Stimulated activated naive CD8-positive, alpha-beta T cell treated with anti-CD3 and anti-CD28 coated beads, Interleukin-15, Interleukin-2, amounts not matched to agents 100 U/mL and 50 U/mL, for 24 hours (primary cell): Measurements from ENCODE around the gene MARS2.
A peak's percentile ranks its signal among the peaks of the same experiment; 100 is the strongest.
"Not testable (repeated sequence)": the region's sequence is repeated elsewhere in the genome, so short reads cannot be mapped to it uniquely, and the experiment has no call there.

Experiments
- ATAC-seq: fragments of 150-1000 bp; cut with Tn5 transposase; one replicate; pipeline ENCODE4 v1.10.0; 2021
- DNase-seq: peaks from one replicate; pipeline ENCODE4 v3.0.0; 2021

MARS2 gene

GRCh38 chr2:197705121-197705911 lies at the start of gene MARS2:
Gene MARS2 (plus strand): TSS chr2:197705369. CDS start chr2:197705406, 37 bp downstream.
- DNase-seq (peak; percentile 94), ATAC-seq (peak; percentile 88)

DNA sequence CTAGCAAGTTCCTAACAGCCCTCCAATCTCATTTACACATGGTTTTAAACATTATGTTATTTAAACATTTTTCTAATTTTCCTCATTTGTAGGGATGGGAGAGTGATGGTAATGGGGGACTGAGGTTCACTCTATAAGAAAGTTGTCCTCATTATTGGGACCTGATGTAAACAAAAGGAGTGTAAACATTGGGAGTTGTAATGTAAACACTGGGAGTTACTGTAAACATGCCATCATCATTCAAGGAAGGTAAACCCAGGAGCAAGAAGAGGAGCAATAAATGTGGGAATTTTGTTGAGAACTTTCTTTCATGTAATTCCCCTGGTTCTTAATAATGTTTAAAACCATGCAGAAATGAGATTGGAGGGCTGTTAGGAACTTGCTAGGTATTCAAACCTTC lies 47.6 kb upstream of the MARS2 start:
- no peak for ATAC-seq
- no peak for DNase-seq

DNA sequence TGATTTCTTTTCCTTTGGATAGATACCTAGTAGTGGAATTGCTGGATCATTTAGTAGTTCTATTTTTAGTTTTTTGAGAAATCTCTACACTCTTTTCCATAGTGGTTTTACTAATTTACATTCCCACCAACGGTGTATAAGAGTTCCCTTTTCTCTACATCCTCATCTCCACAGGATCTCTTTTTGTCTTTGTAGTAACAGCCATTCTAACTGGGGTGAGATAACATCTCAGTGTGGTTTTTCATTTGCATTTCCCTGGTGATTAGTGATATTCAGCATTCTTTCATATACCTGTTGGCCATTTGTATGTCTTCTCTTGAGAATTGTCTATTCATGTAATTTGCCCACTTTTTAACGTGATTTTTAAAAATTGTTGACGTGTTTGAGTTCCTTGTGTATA lies 43.5 kb upstream of the MARS2 start:
- ATAC-seq (no peak), DNase-seq (no peak)

DNA sequence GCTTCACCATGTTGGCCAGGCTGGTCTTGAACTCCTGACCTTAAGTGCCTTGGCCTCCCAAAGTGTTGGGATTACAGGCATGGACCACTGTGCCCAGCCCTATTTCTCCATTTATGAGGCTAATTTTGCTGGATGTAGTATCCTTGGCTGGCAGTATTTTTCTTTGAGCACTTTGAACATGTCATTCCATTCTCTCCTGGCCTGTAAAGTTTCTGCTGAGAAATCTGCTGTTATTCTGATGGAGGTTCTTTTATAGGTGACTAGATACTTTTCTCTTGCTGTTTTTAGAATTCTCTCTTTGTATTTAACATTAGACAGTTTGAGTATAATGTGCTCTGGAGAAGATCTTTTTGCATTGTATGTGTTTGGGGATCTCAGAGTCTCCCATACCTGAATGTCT lies 38.9 kb upstream of the MARS2 start:
- no peak for DNase-seq
- no peak for ATAC-seq

GRCh38 chr2:197668296-197668695 lies 36.9 kb upstream of the MARS2 start:
- ATAC-seq = no peak

DNA sequence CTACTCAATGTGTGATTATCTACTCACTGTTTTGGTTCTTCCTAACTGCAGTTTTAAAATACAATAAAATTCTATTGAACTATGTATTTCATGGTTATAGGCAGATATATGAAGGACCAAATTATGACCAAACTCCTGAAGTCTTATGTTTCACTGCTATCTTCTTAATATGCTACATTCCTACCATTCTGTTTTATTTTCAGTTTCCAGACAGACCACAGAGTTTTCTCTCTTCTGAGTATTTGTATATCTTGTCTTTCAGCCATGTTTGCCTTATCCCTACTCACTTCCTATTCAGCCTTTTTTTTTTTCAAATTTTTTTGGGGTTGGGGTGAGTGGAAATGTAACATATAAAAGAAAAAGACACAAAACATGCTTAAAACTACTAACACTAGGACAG lies 36.1 kb upstream of the MARS2 start:
- DNase-seq (no peak), ATAC-seq (no peak)

More at GRCh38 chr2:197668296-197668695, 36.9 kb upstream of the MARS2 start:
- DNase-seq = no peak

DNA sequence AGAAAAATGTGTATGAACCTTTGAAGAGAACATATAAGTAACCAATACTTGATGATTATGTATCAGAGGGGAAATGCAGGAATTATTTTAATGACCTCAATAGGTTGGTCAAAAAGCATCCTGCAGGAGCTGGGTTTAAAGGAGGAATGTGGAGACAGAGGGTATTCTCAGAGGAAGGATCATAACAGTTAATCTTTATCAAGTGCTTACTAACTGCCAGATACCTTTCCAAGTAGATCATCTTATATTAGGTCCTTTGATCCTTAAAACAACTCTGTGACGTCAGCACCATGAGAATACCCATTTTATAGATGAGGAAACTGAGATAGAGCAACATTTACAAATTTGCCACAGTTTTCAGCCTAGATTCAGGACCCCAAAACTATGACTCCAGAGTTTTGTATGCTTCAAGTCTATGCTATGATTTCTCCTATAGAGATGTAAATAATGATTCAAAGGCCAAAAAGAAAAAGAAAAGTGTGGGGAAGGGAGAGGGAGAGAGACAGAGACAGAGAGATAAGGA lies 32.7 kb upstream of the MARS2 start:
- DNase-seq (no peak), ATAC-seq (no peak)

- ATAC-seq (no peak), DNase-seq (no peak)
Measured at GRCh38 chr2:197673106-197673505, 32.1 kb upstream of the MARS2 start.

GRCh38 chr2:197673606-197674005 lies 31.6 kb upstream of the MARS2 start:
- ATAC-seq = no peak
- DNase-seq = no peak

- ATAC-seq = no peak
- DNase-seq = no peak
Measured at GRCh38 chr2:197674060-197674459, 31.1 kb upstream of the MARS2 start.

- ATAC-seq = no peak
- DNase-seq = no peak
Measured at GRCh38 chr2:197674591-197674990, 30.6 kb upstream of the MARS2 start.

DNA sequence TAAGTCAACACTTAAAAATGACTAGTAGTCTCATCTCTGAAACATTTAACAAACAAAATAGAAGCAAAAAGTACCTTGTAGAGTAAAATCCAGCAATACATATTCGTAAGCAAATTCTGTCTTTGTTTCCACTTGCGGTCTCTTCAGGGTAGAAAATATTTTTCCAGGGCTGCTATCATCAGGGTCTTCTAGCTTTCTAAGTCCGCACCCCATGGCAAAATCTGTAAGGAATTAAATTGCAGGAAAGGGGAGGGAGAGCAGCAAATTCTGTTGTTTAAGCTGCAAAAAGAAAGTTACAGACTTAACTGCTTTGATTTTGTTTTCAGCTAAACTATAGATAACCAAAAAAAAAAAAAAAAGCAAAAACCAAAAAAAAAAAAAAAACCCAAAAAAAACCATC lies 29.9 kb upstream of the MARS2 start, which contains the start of gene RFTN2:
Gene RFTN2, minus strand, starts transcription at position 342 of the 400 bp plus-strand sequence. Its CDS starts 129 bp downstream, at position 213.
- no peak for DNase-seq
- ATAC-seq = no peak

- DNase-seq = no peak
Measured at GRCh38 chr2:197675711-197676188, 29.4 kb upstream of the MARS2 start.

DNA sequence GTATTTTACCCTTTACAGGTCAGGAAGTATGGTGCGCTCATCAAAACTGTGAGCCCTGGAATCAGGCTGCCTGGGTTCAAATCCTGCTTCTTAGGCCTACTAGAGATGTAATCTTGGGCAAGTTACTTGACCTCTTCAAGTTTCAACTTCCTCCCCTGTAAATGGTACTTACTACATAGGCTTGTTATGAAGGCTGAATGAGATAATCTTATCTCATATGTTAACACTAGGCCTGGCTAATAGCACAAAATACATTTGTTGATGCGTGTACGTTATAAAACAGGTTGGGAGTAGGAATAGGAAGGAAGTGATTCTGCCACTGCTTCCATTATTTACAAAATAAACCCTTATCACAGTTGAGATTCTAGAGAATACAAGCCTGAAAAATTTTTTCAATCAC lies 28.1 kb upstream of the MARS2 start:
- DNase-seq = no peak
- ATAC-seq = no peak

More at GRCh38 chr2:197675711-197676188, 29.4 kb upstream of the MARS2 start:
- no peak for ATAC-seq

DNA sequence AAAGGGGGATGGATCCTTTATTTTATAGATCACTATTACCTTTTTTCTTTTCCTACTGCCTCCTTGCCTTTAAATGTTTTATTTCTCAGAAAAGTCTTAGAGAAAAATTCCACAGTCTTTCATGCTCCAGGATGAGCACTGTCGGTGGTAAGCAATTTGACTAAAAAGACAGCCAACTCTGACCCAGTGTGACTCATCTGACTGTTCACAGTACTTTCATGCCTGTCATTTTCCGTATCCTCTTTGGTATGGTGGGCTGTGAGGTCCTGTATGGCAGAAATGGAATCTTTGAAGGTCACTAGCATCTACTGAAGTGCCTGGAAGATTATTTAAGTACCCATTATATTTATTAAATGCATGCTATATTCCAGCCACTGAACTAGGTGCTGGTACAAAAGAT lies 27.7 kb upstream of the MARS2 start:
- DNase-seq (no peak), ATAC-seq (peak; percentile 86)

- DNase-seq = not testable (repeated sequence)
Measured at GRCh38 chr2:197695206-197695605, 10.0 kb upstream of the MARS2 start.

GRCh38 chr2:197695971-197696370 lies 9.2 kb upstream of the MARS2 start:
- not testable (repeated sequence) for ATAC-seq, DNase-seq

More at GRCh38 chr2:197695206-197695605, 10.0 kb upstream of the MARS2 start:
- not testable (repeated sequence) for ATAC-seq

DNA sequence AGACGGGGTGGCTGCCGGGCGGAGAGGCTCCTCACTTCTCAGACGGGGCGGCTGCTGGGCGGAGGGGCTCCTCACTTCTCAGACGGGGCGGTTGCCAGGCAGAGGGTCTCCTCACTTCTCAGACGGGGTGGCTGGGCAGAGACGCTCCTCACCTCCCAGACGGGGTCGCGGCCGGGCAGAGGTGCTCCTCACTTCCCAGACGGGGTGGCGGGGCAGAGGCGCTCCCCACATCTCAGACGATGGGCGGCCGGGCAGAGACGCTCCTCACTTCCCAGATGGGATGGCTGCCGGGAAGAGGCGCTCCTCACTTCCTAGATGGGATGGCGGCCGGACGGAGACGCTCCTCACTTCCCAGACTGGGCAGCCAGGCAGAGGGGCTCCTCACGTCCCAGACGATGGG lies 8.6 kb upstream of the MARS2 start:
- ATAC-seq, DNase-seq: not testable (repeated sequence)

- not testable (repeated sequence) for DNase-seq, ATAC-seq
Measured at GRCh38 chr2:197699724-197700123, 5.4 kb upstream of the MARS2 start.

- ATAC-seq = no peak
- no peak for DNase-seq
Measured at GRCh38 chr2:197700960-197701359, 4.2 kb upstream of the MARS2 start.

- DNase-seq (no peak), ATAC-seq (peak; percentile 39)
Measured at GRCh38 chr2:197704434-197705120, 592 bp upstream of the MARS2 start.

DNA sequence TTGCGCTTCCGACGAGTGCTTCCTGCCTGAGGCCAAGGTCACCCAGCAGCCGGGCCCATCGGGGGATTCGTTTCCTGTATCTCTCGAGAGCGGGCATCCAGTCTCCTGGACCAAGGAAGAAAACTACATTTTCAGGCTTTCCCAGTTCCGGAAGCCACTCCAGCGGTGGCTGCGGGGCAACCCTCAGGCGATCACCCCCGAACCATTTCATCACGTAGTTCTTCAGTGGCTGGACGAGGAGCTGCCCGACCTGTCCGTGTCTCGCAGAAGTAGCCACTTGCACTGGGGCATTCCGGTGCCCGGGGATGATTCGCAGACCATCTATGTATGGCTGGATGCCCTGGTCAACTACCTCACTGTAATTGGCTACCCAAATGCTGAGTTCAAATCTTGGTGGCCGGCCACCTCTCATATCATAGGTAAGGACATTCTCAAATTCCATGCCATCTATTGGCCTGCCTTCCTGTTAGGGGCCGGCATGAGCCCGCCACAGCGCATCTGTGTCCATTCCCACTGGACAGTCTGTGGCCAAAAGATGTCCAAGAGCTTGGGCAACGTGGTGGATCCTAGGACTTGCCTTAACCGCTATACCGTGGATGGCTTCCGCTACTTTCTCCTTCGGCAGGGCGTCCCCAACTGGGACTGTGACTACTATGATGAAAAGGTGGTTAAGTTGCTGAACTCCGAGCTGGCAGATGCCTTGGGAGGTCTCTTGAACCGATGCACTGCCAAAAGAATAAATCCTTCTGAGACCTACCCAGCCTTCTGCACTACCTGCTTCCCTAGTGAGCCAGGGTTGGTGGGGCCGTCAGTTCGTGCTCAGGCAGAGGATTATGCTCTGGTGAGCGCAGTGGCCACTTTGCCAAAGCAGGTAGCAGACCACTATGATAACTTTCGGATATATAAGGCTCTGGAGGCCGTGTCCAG lies 1.0 kb downstream of the MARS2 start:
- peak; percentile 6 for DNase-seq
- ATAC-seq = no peak
